GM19467 (cell line): ENCODE measurements around the gene MEX3B.
A peak's percentile ranks its signal among the peaks of the same experiment; 100 is the strongest.
"Not testable (repeated sequence)": the region's sequence is repeated elsewhere in the genome, so short reads cannot be mapped to it uniquely, and the experiment has no call there.

Source experiments
- ATAC-seq: cut with Tn5 transposase; IDR thresholded peaks from one replicate; pipeline ENCODE4 v1.9.1; 2021; ENCODE audit warnings: mild to moderate bottlenecking, moderate library complexity; ENCODE audit not compliant: unreplicated experiment

MEX3B gene

DNA sequence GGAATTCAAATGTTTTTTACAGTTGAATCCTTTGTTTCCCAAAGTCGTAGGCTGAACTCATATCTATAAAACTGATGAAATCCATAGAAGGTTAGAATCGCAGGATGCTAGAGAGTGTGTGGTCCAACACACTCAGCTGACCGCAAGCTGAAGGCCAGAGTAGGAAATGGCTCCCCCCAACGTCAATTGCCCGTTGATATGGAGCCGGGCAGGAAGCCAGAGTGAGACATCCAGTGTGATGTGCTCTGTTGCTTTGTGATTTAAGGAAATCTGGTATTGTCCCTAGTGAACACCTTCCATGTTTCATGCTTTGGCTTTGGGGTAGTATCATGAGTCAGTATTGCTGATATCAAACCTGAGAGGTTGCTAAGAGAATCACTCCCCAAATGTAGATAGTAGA lies 5.8 kb upstream of the MEX3B start:
- no peak for ATAC-seq

DNA sequence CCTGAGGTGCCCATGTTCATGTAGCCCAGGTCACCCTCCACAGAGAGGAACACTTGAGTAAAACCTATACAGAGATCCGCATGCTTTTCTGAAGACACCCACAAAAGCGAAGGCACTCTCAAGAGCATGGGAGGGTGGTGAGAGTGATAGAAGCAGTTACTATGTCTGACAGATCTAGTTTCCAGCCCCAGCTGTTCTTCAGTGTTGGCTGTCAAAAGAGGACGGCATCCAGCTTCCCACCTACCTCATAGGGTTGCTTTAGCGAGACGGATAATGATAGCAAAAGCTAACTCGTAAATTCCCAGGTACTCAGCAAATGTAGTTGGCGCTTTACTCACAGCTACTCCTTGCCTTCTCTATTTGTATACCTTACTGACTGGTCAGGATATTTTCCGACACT lies 3.0 kb upstream of the MEX3B start:
- ATAC-seq = no peak

DNA sequence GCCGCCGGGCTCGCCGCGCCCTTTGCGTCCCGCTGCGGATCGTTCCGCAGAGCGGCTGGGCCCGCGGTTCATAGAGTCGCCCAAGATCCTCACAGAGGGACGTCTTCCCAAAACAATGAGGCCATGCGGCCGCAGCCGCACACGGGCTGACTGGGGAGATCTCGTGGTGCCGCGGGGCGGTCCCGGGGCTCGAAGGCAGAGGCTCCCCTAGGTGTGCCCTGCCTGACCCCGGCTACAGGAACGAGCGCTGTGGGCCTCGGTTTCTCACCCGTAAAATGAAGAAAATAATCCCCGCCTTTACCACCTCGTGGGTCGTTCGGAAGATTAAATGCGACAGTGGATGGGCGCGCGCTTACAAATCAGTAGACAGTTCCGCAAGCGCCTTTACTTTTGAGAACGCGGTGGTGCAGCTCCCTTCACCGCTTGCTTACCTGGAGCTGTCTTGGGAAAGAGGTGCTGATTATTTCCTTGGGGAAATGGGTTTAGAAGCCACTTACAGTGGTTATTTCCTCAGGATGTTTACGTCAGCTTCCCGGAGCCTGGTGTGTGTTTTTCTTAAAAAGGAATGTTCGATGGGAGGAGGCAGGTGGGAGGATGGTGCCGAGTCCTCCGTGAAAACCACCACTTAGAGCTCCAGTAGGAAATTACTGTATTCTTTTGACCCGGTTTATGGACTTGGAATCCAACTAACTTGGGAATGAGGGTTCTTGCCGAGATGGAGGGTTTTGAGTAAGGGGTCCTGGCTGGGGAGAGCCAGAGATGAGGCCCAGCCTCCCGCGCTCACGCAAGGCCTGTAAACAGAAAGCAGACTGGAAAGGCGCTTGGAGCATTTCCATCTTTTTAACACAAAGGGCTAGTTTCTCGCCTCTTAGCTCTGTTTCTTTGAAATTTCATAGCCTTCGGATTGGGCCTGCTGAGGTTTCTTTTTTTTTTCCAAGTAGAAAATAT lies 1.9 kb upstream of the MEX3B start:
- no peak for ATAC-seq

- peak; percentile 67 for ATAC-seq
These were observed 1.0 kb upstream of the MEX3B start for GRCh38 chr15:82046666-82047452.

- no peak for ATAC-seq
These were observed 483 bp downstream of the MEX3B start for GRCh38 chr15:82045179-82045891.

DNA sequence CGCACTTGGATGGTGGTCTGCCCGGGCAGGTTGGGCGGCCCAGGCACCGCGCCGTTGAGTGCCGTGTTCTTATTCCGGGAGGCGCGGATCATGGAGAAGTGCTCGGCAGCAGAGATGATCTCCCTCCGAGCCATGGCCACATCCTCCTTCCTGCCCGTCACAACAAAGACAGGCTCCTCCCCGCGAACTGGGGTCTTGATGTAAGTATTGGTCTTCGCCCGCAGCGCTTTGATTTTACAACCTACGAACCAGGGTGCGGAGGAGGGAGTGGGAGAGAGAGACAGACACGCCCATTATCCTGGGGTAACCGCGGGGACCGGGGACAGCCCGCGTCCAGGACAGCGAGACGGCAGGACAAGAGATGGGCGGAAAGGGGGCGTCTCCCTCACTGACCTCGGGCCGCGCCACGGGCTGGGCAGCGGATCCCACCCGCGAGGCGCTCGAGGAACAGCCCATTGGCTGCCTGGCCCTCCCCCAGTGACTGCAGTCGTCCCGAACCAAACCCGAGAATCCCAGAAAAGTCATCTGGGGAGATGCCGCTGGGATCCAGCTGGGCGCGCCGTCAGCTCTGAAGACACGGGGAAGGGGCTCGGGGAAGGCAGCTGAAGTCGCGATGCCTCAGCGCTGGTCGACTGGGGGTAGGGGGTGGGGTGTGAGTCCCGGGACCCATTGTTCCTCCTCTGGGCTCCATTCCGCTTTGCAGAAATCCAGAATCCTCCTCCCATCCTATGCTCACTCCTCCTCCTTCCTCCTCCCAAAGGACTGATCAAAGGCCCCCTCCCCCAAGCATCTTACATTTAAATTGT lies 1.2 kb downstream of the MEX3B start:
- no peak for ATAC-seq

DNA sequence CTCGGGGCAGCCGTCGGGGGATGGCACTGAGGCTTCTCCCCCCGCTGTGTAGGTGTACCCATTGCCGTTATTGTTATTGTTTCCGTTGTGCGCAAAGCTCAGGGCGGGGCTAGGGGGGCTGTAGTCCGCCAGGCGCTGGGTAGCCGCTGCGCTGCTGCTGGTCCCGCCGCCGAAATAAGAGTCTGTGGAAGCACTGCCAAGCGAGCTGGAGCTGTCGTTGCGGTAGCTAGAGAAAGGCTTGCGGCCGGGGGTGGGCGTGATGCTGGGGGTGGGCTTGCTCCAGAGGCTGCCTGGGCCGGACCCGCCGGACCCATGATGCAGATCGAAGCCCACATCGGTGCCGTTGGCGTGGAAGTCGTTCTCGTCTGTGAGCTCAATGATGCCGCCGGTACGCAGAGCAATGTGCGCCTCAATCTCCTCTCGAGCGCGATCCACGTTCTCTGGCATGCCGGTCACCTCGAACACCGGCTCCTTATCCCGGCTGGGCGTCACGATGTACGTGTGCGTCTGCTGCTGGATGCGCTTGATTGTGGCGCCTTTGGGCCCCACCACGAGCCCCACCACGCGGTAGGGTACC lies 1.9 kb downstream of the MEX3B start:
- no peak for ATAC-seq

DNA sequence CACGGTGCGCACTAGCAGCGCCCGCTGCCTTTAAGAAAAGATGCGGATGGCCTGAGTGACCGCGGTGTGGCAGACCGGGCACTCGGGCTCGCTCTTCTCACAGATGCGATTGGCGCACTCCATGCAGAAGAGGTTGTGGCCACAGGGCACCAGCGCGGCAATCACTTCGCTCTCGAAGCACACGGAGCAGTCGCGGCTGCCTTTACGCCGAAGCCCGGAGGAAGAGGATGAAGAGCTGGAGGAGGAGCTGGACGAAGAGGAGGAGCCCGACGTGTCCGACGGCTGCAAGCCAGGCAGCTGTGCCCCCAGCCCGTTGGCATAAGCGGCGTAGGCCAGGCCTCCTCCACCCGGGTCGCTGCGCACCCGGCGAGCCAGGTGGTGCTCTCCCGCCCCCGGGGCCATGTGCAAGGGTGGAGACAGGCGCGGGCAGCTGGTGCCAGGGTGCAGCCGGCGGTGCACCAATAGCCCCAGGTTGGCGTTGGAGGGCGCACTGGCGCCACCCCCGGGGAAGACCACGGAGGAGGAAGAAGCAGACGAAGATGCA lies 2.6 kb downstream of the MEX3B start:
- ATAC-seq = no peak

DNA sequence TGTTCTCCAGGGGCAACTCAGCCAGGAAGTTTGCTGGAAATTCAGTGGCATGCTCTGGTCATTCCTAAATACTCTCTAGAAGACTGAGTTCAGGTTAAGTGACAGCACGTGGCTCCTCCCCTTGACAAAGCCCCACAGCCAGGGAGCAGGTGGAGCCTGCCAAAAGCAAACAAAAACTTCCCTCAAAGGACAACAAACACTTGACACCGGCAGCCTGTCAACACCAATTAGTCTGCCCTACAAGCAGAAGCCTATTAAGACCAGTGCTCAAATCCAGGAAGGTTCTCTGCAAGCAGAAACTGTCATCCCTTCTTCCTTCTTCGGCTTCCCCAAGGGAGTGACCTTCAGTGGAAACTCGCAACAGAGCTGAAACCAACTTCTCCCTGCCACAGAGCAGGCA lies 5.0 kb downstream of the MEX3B start:
- ATAC-seq = no peak

DNA sequence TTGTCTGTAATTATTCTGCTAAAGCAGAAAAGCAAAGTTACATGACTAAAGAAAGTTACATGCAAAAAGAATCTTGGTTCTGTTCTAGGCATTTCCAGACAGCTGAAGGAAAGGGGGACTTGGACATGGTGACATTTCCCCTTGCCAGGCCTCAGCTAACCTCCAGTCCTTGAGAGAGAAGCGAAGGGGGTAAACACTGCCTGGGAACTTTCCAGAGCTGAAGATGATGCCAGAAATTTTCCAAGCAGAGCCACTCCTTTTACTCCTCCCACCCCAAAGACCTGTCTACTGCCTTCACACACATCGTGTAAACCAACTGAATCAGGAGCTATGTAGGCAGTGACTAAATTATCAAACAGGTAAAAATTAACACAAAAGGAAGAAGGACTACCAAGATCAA lies 5.4 kb downstream of the MEX3B start:
- no peak for ATAC-seq

DNA sequence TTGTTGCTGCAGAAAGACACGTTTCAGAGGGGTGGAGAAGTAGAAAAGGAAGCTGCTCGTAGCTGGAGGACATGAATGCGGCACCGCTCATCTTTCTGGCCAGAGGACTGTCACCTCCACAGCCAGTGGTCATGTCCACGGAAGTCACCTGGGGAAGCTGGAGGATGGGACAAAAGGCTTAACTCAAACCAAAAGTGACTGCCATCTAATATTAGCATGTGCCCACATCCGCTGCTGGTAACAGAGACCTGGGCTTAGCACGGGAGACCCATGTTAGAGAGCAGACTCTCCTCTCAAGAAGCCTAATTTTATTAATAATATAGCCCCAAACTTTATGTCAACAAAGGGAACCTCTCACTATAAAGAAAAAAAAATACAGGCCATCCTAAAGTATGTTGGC lies 5.9 kb downstream of the MEX3B start:
- ATAC-seq = no peak

DNA sequence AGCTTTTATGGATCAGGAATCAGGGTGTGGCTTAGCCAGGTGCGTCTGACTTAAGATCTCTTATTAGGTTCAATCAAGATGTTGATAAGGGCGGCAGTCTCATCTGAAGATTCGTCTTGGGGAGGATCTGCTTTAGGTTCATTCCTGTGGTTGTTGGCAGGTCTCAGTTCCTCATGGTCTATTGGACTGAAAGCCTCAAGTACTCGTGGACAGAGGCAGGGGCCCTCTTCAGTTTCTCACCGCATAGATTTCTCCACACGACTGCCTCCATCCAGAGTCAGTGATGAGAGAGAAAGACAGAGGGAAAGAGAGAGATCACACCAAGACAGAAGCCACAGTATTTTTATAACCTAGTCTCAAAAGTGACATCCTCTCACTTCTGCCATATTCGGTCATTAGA lies 9.4 kb downstream of the MEX3B start:
- ATAC-seq = no peak

GRCh38 chr15:82031871-82032270 lies 13.9 kb downstream of the MEX3B start:
- ATAC-seq = no peak

GRCh38 chr15:82030176-82030575 lies 15.6 kb downstream of the MEX3B start:
- no peak for ATAC-seq

DNA sequence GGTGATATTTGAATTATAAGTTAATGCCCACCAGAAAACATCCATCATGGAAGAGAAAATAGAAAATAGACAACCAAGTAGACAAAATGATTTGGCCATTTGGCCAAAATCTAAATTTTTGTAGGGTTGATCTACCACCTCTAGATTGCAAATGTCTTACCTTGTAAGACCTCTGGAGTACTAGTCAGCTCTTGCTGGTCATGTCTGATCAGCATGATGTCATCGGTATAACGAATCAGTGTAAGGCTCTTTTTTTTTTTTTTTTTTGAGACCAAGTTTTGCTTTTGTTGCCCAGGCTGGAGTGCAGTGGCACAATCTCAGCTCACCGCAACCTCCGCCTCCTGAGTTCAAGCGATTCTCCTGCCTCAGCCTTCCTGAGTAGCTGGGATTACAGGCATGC lies 17.7 kb downstream of the MEX3B start:
- ATAC-seq = not testable (repeated sequence)

- ATAC-seq = no peak
These were observed 23.8 kb downstream of the MEX3B start for GRCh38 chr15:82021992-82022391.

DNA sequence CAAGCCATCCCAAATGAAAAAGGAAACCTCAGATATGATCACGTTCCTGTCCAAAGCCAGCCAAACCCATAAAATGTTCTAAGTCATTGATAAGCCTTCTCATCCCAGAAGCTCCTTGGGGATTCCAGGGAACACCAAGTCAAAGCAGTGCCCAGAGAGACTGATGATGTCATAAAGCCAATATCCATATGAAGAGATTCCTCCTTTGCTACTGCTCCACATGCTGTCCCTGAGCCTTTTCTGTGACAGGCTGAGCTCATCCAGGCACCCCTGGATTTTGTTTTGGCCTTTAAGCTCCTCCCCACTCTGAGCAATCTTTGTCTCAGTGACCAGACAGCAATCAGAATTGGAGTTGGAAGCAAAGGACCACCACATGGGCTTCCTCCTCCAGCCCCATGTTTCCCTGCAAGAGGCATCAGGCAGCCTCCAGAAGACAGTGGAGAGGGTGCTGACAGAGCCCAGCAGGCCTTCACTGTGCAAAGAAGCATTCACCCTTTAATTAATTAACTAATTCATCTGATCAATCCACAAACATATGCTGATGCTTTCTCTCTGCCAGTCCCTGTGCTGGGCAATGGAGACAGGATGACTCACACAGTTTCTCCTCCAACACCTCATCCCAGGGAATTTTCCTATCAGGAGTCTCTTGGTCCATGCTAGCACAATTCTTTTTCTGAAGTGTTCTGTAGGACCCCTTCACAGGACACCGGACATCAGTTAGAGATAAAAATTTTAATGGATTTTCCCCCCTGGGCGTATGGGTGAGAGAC lies 25.0 kb downstream of the MEX3B start:
- ATAC-seq = no peak

DNA sequence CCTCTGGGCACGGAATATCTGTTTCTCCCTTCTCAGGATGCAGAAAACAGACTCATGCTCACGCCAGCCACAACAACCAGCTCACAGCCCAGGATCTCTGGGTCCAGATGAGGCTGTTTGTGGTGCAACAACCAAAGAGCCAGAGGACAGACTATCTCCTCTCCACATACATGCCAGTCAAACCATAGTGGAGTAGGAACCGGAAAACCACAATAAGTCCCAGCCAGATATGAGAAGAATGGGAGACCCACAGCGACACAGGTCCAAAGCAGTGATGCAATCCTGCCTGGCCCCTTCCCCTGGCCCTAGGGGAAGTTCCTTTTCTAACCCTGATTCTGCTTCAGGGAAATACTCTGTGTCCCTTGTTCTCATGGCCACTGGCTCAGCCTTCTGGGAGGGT lies 27.6 kb downstream of the MEX3B start:
- ATAC-seq = no peak

DNA sequence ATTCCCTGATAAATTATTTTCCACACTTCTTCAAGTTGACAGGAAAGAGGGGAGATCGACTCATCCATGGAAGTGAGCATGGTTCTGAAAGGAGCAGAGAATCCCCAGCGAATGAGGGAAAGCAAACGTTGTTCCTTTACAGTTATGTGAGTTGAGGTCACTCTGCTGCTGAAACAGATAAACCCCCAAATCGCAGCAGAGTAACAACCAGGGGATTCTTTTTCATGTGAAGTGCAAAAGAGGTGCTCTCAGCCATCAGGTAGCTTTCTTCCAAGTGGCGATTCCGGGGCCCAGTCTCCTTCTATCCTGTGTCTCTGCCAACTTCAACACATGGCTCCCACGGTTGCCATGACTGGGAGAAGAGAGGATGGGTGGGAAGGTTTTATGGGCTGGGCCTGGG lies 28.2 kb downstream of the MEX3B start:
- no peak for ATAC-seq
